ENCODE results near the gene UGT2A2. TPM values are rescaled to one million over a fixed set of nuclear protein-coding genes. Genes with fewer than 3 reads are reported as not detected.

UGT2A2 gene
- total and polyA plus RNA-seq, 10 of the 15 experiments (the other 5 are each of a cell fraction or from before 2014, with no cell fraction given) = 0.18 TPM; not detected in 9

DNA sequence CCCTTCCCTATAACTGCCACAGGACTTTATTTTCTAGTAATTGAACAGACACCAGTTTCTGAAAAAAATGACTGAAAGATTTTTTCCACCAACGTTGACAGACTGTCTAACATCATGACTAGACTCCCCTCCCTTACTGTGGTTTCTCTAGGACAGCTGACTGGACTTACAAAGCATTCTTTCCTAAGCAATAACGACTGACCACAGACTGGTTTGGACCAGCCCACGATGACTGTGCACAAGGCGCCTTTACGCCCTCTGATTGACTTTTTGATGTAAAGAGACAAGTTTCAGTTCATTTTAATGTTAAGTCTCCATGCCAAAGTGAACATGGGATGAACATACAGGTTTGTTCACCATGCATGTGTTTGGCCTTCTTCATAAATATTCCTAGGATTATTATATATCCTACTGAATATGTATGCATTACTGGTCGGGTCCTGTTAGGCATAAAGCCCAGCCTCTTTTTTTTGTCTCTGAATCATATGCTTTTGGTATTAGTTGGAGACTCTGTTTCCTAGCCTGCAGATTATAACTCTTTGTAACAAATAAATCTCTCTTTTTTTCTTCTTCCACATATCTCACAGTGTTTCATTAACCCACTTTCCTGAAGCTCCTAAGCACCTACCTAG is 93.2 kb downstream of the UGT2A2 start:
- 17% methylated on average over 6 of the region's 6 CpGs for WGBS (ENCODE audit: insufficient coverage, insufficient replicate concordance, low lambda C conversion rate, missing lambda C conversion rate)
- ATAC-seq = no peak
- no peak overlapping the region for H3K27ac ChIP-seq (ENCODE audit: control insufficient read depth, insufficient read depth)
- H3K9ac ChIP-seq (ENCODE audit: control insufficient read depth, insufficient read depth, low read length) = no peak overlapping the region
- FAIRE-seq = no peak
- no peaks in the 10 kb centered on the region for H3K9me3 ChIP-seq (replicated peaks; ENCODE audit: control insufficient read depth, insufficient read depth, low read length)
- H3K79me2 ChIP-seq (ENCODE audit: control insufficient read depth, insufficient read depth, low read length) = no peaks in the 10 kb centered on the region
- DNase-seq (ENCODE audit: low read depth, low spot score) = no peak
- ChIA-PET CTCF (no interaction called here), SMC1A (ENCODE audit: uncharacterized antibody, unreplicated experiment) (no interaction called here), POLR2A (no interaction called here), RAD21 (ENCODE audit: unreplicated experiment) (interaction anchor here (1.0 kb wide), 1 partner anchor 12 kb away, joined by 3 read pairs; no protein-coding TSS in a partner anchor)
- H3K4me3 ChIP-seq = no peak overlapping the region
- no peaks in the 10 kb centered on the region for H3K36me3 ChIP-seq (ENCODE audit: control insufficient read depth in 2 of 2, insufficient read depth in 2 of 2, low read length in 1 of 2)
- H3K4me2 ChIP-seq (ENCODE audit: control insufficient read depth, insufficient read depth) = no peak overlapping the region
- TF ChIP-seq PAX5 (IDR thresholded peaks at IDR 0.05; ENCODE audit: borderline replicate concordance, low read depth, low read length) = no peak
- TF ChIP-seq, protein P1, sequence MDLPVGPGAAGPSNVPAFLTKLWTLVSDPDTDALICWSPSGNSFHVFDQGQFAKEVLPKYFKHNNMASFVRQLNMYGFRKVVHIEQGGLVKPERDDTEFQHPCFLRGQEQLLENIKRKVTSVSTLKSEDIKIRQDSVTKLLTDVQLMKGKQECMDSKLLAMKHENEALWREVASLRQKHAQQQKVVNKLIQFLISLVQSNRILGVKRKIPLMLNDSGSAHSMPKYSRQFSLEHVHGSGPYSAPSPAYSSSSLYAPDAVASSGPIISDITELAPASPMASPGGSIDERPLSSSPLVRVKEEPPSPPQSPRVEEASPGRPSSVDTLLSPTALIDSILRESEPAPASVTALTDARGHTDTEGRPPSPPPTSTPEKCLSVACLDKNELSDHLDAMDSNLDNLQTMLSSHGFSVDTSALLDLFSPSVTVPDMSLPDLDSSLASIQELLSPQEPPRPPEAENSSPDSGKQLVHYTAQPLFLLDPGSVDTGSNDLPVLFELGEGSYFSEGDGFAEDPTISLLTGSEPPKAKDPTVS (IDR thresholded peaks at IDR 0.05; ENCODE audit: low read depth, low read length) = no peak
- in situ Hi-C loops (cut with MboI) = no loop called here
- H4K20me1 ChIP-seq (ENCODE audit: control insufficient read depth, insufficient read depth) = no peaks in the 10 kb centered on the region
- no peaks in the 10 kb centered on the region for H3K27me3 ChIP-seq (replicated peaks in 1 of 2; ENCODE audit: control insufficient read depth in 2 of 2, insufficient read depth in 2 of 2, low read length in 1 of 2)
- no TSS peak for BruUV-seq (replicated peaks)
- no peaks in the 10 kb centered on the region for H3K4me1 ChIP-seq (ENCODE audit: control insufficient read depth, insufficient read depth, low read length)
- H2AFZ ChIP-seq (ENCODE audit: control insufficient read depth, low read depth, low read length) = no peak overlapping the region
- intact Hi-C loops (cut with micrococcal nuclease; ENCODE audit: unreplicated experiment) = no loop called here

Small RNA genes lying within 50 kb of the gene (small RNA-seq; reads per million reads assigned to genes)
- gene UGT2A2 = not detected

Other genes with a start within 250 kb of the UGT2A2 start
- not detected in 2 replicates for gene UGT2B4, start 143.7 kb downstream of the UGT2A2 start, total RNA-seq (2014; rRNA removed)
- gene UGT2B4, start 143.7 kb downstream of the UGT2A2 start, total RNA-seq (2014; rRNA removed; fragmentation: Illumina TruSeq; extraction: Trizol) = 0.13 TPM in 1 of 2 replicates, not detected in the other
- 0.23 and 0.45 TPM in 2 replicates for gene UGT2B4, start 143.7 kb downstream of the UGT2A2 start, total RNA-seq (2021)
- gene UGT2B4, start 143.7 kb downstream of the UGT2A2 start, polyA plus RNA-seq (2011; rRNA removed) = not detected in 2 replicates
- not detected in 2 replicates for gene UGT2B4, start 143.7 kb downstream of the UGT2A2 start, polyA plus RNA-seq (2014; fragmentation: Illumina TruSeq; extraction: Trizol)
- not detected for gene UGT2B4, start 143.7 kb downstream of the UGT2A2 start, polyA plus RNA-seq (2014; fragmentation: Nextera tagmentation; extraction: Ambion mirVana)
- not detected in 2 replicates for gene UGT2B4, start 143.7 kb downstream of the UGT2A2 start, polyA plus RNA-seq (2014; rRNA removed)
- gene UGT2B4, start 143.7 kb downstream of the UGT2A2 start, polyA plus RNA-seq (2016; fragmentation: Nextera tagmentation; extraction: Ambion mirVana) = not detected
- 0.27 TPM in 1 of 2 replicates, not detected in the other for gene UGT2A1, start 13.6 kb upstream of the UGT2A2 start, total RNA-seq (2014; rRNA removed)
- not detected in 2 replicates for gene UGT2A1, start 13.6 kb upstream of the UGT2A2 start, total RNA-seq (2014; rRNA removed; fragmentation: Illumina TruSeq; extraction: Trizol)
- gene UGT2A1, start 13.6 kb upstream of the UGT2A2 start, total RNA-seq (2021) = not detected in 2 replicates
- gene UGT2A1, start 13.6 kb upstream of the UGT2A2 start, polyA plus RNA-seq (2011; rRNA removed) = 0.04 TPM in 1 of 2 replicates, not detected in the other
- gene UGT2A1, start 13.6 kb upstream of the UGT2A2 start, polyA plus RNA-seq (2014; fragmentation: Illumina TruSeq; extraction: Trizol) = 0.19 TPM in 1 of 2 replicates, not detected in the other
- gene UGT2A1, start 13.6 kb upstream of the UGT2A2 start, polyA plus RNA-seq (2014; fragmentation: Nextera tagmentation; extraction: Ambion mirVana) = under 1 TPM; 0.07 to 0.08 TPM
- gene UGT2A1, start 13.6 kb upstream of the UGT2A2 start, polyA plus RNA-seq (2014; rRNA removed) = 0.28 and 0.50 TPM in 2 replicates
- gene UGT2A1, start 13.6 kb upstream of the UGT2A2 start, polyA plus RNA-seq (2016; fragmentation: Nextera tagmentation; extraction: Ambion mirVana) = not detected
- not detected in 2 replicates for gene SULT1B1, start 121.0 kb upstream of the UGT2A2 start, total RNA-seq (2014; rRNA removed)
- gene SULT1B1, start 121.0 kb upstream of the UGT2A2 start, total RNA-seq (2014; rRNA removed; fragmentation: Illumina TruSeq; extraction: Trizol) = not detected in 2 replicates
- 0.05 TPM in 1 of 2 replicates, not detected in the other for gene SULT1B1, start 121.0 kb upstream of the UGT2A2 start, total RNA-seq (2021)
- 0.01 and 0.03 TPM in 2 replicates for gene SULT1B1, start 121.0 kb upstream of the UGT2A2 start, polyA plus RNA-seq (2011; rRNA removed)
- not detected in 2 replicates for gene SULT1B1, start 121.0 kb upstream of the UGT2A2 start, polyA plus RNA-seq (2014; fragmentation: Illumina TruSeq; extraction: Trizol)
- gene SULT1B1, start 121.0 kb upstream of the UGT2A2 start, polyA plus RNA-seq (2014; fragmentation: Nextera tagmentation; extraction: Ambion mirVana) = not detected
- gene SULT1B1, start 121.0 kb upstream of the UGT2A2 start, polyA plus RNA-seq (2014; rRNA removed) = not detected in 2 replicates
- under 1 TPM in 1 of 2 experiments, not detected in 1; 0.01 TPM for gene SULT1B1, start 121.0 kb upstream of the UGT2A2 start, polyA plus RNA-seq (2016; fragmentation: Nextera tagmentation; extraction: Ambion mirVana)
- not detected in 2 replicates for gene SULT1E1, start 220.5 kb upstream of the UGT2A2 start, total RNA-seq (2014; rRNA removed)
- gene SULT1E1, start 220.5 kb upstream of the UGT2A2 start, total RNA-seq (2014; rRNA removed; fragmentation: Illumina TruSeq; extraction: Trizol) = not detected in 2 replicates
- gene SULT1E1, start 220.5 kb upstream of the UGT2A2 start, total RNA-seq (2021) = not detected in 2 replicates
- gene SULT1E1, start 220.5 kb upstream of the UGT2A2 start, polyA plus RNA-seq (2011; rRNA removed) = not detected in 2 replicates
- not detected in 2 replicates for gene SULT1E1, start 220.5 kb upstream of the UGT2A2 start, polyA plus RNA-seq (2014; fragmentation: Illumina TruSeq; extraction: Trizol)
- not detected for gene SULT1E1, start 220.5 kb upstream of the UGT2A2 start, polyA plus RNA-seq (2014; fragmentation: Nextera tagmentation; extraction: Ambion mirVana)
- gene SULT1E1, start 220.5 kb upstream of the UGT2A2 start, polyA plus RNA-seq (2014; rRNA removed) = not detected in 2 replicates
- gene SULT1E1, start 220.5 kb upstream of the UGT2A2 start, polyA plus RNA-seq (2016; fragmentation: Nextera tagmentation; extraction: Ambion mirVana) = not detected